ENCODE results near the gene LCAT. TPM values are rescaled to one million over a fixed set of nuclear protein-coding genes. Genes with fewer than 3 reads are reported as not detected.

LCAT gene
- total and polyA plus RNA-seq, 3 donors from 2014 or later = 12.9 to 25.3 (median 20.6) TPM

GRCh38 chr16:67927131-67927941 is 16.6 kb downstream of the LCAT start:
- intact Hi-C loops (cut with DNase I; ENCODE audit: low total_unique reads) = no loop called here
- DNase-seq = no peak
- Histone ChIP-seq H3K27me3 (no peaks in the 10 kb centered on the region), H3K4me3 (no peak overlapping the region), H3K4me1 (peaks cover 18% of the 10 kb centered on the region), H3K9me3 (no peaks in the 10 kb centered on the region), H3K36me3 (ENCODE audit: low read depth, missing control alignments) (no peaks in the 10 kb centered on the region), H3K27ac (no peak overlapping the region)
- 91 to 97% methylated on average over 7 to 22 of the region's 22 CpGs for WGBS, 2 donors
- TF ChIP-seq, protein P1, sequence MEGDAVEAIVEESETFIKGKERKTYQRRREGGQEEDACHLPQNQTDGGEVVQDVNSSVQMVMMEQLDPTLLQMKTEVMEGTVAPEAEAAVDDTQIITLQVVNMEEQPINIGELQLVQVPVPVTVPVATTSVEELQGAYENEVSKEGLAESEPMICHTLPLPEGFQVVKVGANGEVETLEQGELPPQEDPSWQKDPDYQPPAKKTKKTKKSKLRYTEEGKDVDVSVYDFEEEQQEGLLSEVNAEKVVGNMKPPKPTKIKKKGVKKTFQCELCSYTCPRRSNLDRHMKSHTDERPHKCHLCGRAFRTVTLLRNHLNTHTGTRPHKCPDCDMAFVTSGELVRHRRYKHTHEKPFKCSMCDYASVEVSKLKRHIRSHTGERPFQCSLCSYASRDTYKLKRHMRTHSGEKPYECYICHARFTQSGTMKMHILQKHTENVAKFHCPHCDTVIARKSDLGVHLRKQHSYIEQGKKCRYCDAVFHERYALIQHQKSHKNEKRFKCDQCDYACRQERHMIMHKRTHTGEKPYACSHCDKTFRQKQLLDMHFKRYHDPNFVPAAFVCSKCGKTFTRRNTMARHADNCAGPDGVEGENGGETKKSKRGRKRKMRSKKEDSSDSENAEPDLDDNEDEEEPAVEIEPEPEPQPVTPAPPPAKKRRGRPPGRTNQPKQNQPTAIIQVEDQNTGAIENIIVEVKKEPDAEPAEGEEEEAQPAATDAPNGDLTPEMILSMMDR (IDR thresholded peaks at IDR 0.05) = no peak
- no peak for TF ChIP-seq POLR2A (IDR thresholded peaks at IDR 0.05)

GRCh38 chr16:67926181-67926750 is 17.7 kb downstream of the LCAT start:
- intact Hi-C loops (cut with DNase I; ENCODE audit: low total_unique reads) = no loop called here
- peaks cover 12% of the 10 kb centered on the region for H3K4me1 ChIP-seq

DNA sequence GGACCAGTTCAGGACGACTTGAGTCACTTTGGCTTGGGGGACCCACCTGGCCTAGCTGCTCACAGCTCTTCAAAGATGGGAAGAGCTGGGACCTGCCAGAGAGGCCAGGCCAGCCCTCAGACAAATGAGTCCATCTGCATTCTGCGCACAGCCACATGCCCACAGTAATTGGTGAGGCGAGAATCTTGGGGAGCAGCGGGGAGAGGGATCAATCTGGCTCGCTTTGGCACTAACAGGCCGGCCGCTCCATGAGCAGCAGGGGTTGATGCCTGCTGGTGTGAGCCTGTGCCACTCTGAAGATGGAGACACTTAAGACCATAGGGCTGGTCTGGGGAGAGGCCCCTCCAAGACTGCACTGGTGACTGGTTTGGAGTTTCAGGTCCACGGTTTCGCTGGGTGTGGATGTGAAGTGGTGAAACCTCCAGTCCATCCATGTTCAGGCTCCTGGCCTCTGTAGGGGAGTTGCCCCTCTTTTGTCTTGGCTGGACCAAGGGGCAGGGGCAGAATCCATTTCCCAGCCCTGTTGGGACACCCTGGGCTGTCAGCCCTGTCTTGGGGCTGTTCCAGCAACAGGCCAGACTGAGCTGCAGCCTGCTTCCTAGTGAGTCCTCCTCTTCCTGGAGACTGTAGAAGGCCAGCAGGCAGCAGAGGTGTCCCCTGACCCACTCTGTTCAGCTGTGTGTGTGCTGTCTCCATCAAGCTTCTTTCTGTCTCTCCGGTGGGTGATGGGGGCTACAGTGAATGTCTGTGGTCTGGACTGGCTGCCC is 19.6 kb downstream of the LCAT start:
- TF ChIP-seq, protein P1 (IDR thresholded peaks at IDR 0.05) = no peak
- no peak for TF ChIP-seq POLR2A (IDR thresholded peaks at IDR 0.05)
- no peak for DNase-seq
- H3K4me3 ChIP-seq = no peak overlapping the region
- intact Hi-C loops (cut with DNase I; ENCODE audit: low total_unique reads) = no loop called here
- WGBS, 2 donors = 64 to 86% methylated on average over 6 to 10 of the region's 10 CpGs
- H3K27ac ChIP-seq = no peak overlapping the region
- H3K36me3 ChIP-seq (ENCODE audit: low read depth, missing control alignments) = no peaks in the 10 kb centered on the region
- H3K9me3 ChIP-seq = no peaks in the 10 kb centered on the region
- peaks cover 11% of the 10 kb centered on the region for H3K4me1 ChIP-seq
- H3K27me3 ChIP-seq = no peaks in the 10 kb centered on the region

More at GRCh38 chr16:67926181-67926750, 17.7 kb downstream of the LCAT start:
- 39 to 40% methylated on average over 12 to 13 of the region's 13 CpGs for WGBS, 2 donors
- TF ChIP-seq, protein P1 (IDR thresholded peaks at IDR 0.05) = no peak
- Histone ChIP-seq H3K4me3 (no peak overlapping the region), H3K27me3 (no peaks in the 10 kb centered on the region), H3K27ac (peak overlapping the region; percentile 37 to 68), H3K36me3 (ENCODE audit: low read depth, missing control alignments) (no peaks in the 10 kb centered on the region), H3K9me3 (no peaks in the 10 kb centered on the region)
- no peak for DNase-seq

DNA sequence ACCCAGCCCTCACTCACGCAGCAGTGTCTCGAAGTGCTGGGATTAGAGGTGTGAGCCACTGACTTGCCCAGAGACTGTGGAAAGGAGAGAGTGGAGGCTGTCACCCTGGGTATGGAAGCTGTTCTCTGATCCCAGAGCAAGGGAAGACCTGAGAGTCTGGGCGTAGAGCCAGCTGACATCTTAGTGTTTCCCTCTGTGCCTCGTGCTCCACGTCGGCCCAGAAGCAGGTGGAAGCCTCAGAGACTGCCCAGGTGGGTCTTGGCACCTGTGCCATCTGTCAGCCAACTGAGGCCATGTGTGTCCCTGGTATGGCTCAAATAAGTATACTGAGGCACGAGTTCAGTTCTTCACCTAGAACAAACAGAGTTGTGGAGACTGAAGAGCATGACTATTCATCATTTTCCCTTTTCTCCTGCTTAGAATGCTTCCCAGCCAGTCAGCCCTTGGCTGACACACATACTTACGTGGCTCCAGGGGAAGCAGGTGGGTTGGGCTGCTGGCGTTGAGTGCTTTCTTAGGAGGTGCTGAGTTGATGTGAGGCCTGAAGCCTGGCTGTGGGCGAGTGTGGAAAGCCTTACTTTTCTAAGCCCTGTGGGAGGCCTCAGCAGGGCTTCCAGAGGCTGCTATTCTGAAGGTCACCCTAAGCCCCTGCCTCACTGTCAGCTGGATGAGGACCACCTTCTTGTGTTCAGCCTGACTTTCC is 20.4 kb downstream of the LCAT start:
- DNase-seq = peak; percentile 46
- H3K36me3 ChIP-seq (ENCODE audit: low read depth, missing control alignments) = no peaks in the 10 kb centered on the region
- no peaks in the 10 kb centered on the region for H3K9me3 ChIP-seq
- no peak for TF ChIP-seq POLR2A (IDR thresholded peaks at IDR 0.05)
- TF ChIP-seq, protein P1 (IDR thresholded peaks at IDR 0.05) = no peak
- peaks cover 11% of the 10 kb centered on the region for H3K4me1 ChIP-seq
- no peak overlapping the region for H3K27ac ChIP-seq
- 81 to 86% methylated on average over 10 of the region's 10 CpGs for WGBS, 2 donors
- intact Hi-C loops (cut with DNase I; ENCODE audit: low total_unique reads) = no loop called here
- no peaks in the 10 kb centered on the region for H3K27me3 ChIP-seq
- H3K4me3 ChIP-seq = no peak overlapping the region
